Measurements from ENCODE around the gene SCLY. TPM values are rescaled to one million over a fixed set of nuclear protein-coding genes. Genes with fewer than 3 reads are reported as not detected.

SCLY gene
- total RNA-seq, 1 experiment from 2014 or later: 21.7 TPM

DNA sequence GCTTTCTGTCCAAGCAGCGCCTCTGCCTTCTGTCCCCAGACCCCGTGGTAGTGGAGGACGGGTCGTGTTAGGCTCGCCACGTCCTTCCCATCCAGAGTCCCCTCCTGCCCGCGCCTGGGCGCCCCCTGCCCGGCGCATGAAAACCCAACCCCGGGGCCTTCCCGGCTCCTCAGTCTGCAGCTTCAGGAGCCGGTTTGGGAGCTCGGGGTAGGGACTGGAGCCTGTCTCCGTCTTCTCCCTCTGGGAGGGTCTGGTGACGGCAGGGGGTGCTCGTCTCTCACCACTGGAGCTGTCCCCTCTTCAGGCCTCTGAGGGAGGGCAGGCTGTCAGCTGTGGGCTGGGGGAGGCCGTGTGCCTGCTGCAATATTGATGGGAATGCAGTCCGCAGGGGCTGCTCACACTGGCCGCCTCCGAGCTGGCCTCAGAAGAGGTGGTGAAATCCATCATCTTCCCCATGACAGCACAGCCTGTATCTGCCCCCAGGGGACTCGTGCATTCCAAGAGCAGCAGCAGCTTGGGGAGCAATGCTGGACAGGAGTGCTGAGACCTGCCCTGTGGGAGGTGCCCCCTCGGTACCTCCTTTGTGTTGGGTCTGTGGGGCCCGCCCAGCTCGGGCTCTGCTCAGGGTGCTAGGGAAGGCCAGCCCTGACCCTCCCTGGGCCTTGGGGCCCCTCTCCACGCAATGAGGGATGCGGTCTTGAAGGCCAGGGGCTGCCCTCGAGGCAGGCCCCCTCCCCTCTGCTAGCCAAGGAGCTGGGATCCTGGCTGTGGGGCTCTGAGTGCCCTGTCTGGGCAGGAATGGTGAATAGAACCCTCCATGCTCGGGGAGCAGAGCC is 59.9 kb downstream of the SCLY start:
- intact Hi-C loops (cut with micrococcal nuclease; ENCODE audit: unreplicated experiment): no loop called here
- Histone ChIP-seq H3K4me3 (ENCODE audit: low read depth, low read length) (no peak overlapping the region), H3K9me3 (no peaks in the 10 kb centered on the region), H3K27me3 (replicated peaks; ENCODE audit: control insufficient read depth, insufficient read depth, low read length) (no peaks in the 10 kb centered on the region), H3K4me1 (no peaks in the 10 kb centered on the region), H3K36me3 (ENCODE audit: control insufficient read depth, insufficient read depth, low read length) (no peaks in the 10 kb centered on the region)
- Mint-ChIP-seq H3K27ac (ENCODE audit: unreplicated experiment) (no peak overlapping the region), H3K4me3 (ENCODE audit: unreplicated experiment) (no peak overlapping the region), H3K36me3 (ENCODE audit: insufficient read depth, unreplicated experiment) (no peaks in the 10 kb centered on the region), H3K27me3 (ENCODE audit: insufficient read depth, unreplicated experiment) (peaks cover 4% of the 10 kb centered on the region), H3K4me1 (ENCODE audit: low read depth, unreplicated experiment) (no peaks in the 10 kb centered on the region), H3K9me3 (ENCODE audit: unreplicated experiment) (no peaks in the 10 kb centered on the region)
- CTCF ChIA-PET: interaction anchor here (1.1 kb wide), 1 partner anchor 13 kb away, joined by 5 read pairs; no protein-coding TSS in a partner anchor
- no TSS peak for BruUV-seq (replicated peaks)
- POLR2A ChIA-PET: no interaction called here
- no peak for DNase-seq
- no peak for TF ChIP-seq CTCF (IDR thresholded peaks at IDR 0.05; ENCODE audit: insufficient read depth in 1 of 2, low read depth in 1 of 2, low read length in 1 of 2, severe bottlenecking in 1 of 2, unreplicated experiment in 1 of 2)

DNA sequence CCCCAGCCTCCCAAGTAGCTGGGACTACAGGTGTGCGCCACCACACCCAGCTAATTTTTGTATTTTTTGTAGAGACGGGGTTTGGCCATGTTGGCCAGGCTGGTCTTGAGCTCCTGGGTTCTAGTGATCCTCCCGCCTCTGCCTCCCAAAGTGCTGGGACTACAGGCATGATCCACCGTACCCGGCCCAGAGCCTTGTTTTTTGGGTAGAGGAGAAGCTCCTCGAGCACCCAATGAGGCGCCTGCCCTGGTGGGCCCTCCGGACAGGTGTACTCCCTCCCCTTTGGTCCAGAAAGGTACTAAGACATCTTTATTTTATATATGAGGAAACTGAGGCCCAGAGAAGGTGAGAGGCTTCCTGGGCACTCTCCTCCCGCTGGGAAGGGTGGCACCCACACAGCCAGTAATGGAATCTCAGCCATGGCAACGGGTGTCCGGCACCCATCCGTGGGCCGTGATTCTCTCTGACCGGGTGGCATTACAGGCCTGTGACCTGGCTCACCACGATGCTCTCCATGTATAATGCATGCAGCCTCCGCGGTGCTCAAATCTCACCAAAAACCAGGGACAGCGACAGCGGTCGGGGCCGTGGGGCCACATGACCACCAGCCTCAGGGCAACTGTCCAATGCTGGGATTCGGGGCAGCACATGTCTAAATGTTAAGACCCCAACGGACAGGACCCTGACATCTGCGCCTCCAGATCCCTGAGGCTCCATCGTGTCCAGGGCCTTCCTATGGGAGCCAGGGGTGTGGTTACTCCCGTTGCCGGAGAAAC is 60.9 kb downstream of the SCLY start:
- peaks cover 4% of the 10 kb centered on the region for H3K27me3 Mint-ChIP-seq (ENCODE audit: insufficient read depth, unreplicated experiment)
- Histone ChIP-seq H3K36me3 (ENCODE audit: control insufficient read depth, insufficient read depth, low read length) (no peaks in the 10 kb centered on the region), H3K27me3 (replicated peaks; ENCODE audit: control insufficient read depth, insufficient read depth, low read length) (no peaks in the 10 kb centered on the region), H3K9me3 (no peaks in the 10 kb centered on the region), H3K4me1 (no peaks in the 10 kb centered on the region), H3K4me3 (ENCODE audit: low read depth, low read length) (no peak overlapping the region)
- ChIA-PET POLR2A (no interaction called here), CTCF (interaction anchor here (1.1 kb wide), 1 partner anchor 12 kb away, joined by 5 read pairs; no protein-coding TSS in a partner anchor)
- no peak overlapping the region for H3K4me3 Mint-ChIP-seq (ENCODE audit: unreplicated experiment)
- BruUV-seq (replicated peaks): no TSS peak
- H3K27ac Mint-ChIP-seq (ENCODE audit: unreplicated experiment): no peak overlapping the region
- H3K4me1 Mint-ChIP-seq (ENCODE audit: low read depth, unreplicated experiment): no peaks in the 10 kb centered on the region
- DNase-seq: no peak
- H3K36me3 Mint-ChIP-seq (ENCODE audit: insufficient read depth, unreplicated experiment): no peaks in the 10 kb centered on the region
- no peaks in the 10 kb centered on the region for H3K9me3 Mint-ChIP-seq (ENCODE audit: unreplicated experiment)
- no peak for TF ChIP-seq CTCF (IDR thresholded peaks at IDR 0.05; ENCODE audit: insufficient read depth in 1 of 2, low read depth in 1 of 2, low read length in 1 of 2, severe bottlenecking in 1 of 2, unreplicated experiment in 1 of 2)
- intact Hi-C loops (cut with micrococcal nuclease; ENCODE audit: unreplicated experiment): no loop called here

DNA sequence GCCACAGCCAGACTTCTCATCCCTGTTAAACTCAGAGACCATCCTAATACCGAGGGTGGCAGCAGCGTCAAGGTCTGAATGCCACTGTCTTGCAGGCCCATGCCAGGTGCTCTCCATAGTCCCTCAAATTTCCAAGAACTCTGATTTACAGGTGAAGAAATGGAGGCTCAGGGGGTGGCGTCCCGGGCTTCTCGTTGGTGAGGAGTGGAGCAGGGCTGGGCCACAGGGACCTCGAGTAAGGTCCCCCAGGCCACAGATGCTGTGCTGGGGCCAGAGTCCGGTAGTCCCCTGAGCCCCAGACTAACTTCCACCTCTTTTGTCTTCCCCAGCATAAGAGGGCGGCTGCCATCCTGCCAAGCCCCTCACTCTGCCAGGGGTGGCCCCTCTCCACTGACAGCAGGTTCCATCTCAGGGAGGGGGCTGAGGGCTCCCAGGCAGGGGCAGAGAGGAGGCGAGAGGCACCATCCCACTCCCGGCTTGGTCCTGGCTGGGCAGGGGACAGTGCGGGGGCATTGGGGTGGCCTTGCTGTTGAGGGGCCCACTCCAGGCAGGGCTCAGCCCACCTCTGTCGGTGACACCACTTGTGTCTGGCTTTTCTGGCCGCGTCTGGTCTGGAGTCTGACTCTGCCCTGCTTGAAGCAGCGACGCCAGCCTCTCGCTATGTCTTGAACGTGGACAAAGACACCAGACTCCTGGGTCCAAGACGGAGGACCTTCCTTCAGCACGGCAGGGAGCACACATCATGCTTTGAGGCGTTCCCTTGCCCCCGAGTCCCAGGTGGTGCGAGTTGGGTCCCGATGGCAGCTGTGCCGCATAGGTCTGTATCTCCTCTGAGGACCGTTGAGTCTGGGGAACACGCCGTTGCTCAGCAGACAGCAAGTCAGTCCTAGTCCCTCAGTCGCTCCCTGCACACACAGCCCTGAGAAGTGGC is 61.8 kb downstream of the SCLY start:
- H3K27me3 ChIP-seq (replicated peaks; ENCODE audit: control insufficient read depth, insufficient read depth, low read length): no peaks in the 10 kb centered on the region

More for the DNA sequence above, 61.8 kb downstream of the SCLY start:
- no peak overlapping the region for H3K4me3 ChIP-seq (ENCODE audit: low read depth, low read length)
- no peak for TF ChIP-seq CTCF (IDR thresholded peaks at IDR 0.05; ENCODE audit: insufficient read depth in 1 of 2, low read depth in 1 of 2, low read length in 1 of 2, severe bottlenecking in 1 of 2, unreplicated experiment in 1 of 2)
- Mint-ChIP-seq H3K36me3 (ENCODE audit: insufficient read depth, unreplicated experiment) (no peaks in the 10 kb centered on the region), H3K9me3 (ENCODE audit: unreplicated experiment) (no peaks in the 10 kb centered on the region), H3K27ac (ENCODE audit: unreplicated experiment) (no peak overlapping the region), H3K4me3 (ENCODE audit: unreplicated experiment) (no peak overlapping the region), H3K27me3 (ENCODE audit: insufficient read depth, unreplicated experiment) (peaks cover 2% of the 10 kb centered on the region), H3K4me1 (ENCODE audit: low read depth, unreplicated experiment) (no peaks in the 10 kb centered on the region)
- no peaks in the 10 kb centered on the region for H3K36me3 ChIP-seq (ENCODE audit: control insufficient read depth, insufficient read depth, low read length)
- no TSS peak for BruUV-seq (replicated peaks)
- no peaks in the 10 kb centered on the region for H3K9me3 ChIP-seq
- intact Hi-C loops (cut with micrococcal nuclease; ENCODE audit: unreplicated experiment): no loop called here
- ChIA-PET POLR2A (no interaction called here), CTCF (no interaction called here)
- H3K4me1 ChIP-seq: no peaks in the 10 kb centered on the region
- no peak for DNase-seq

All from Caco-2 (cell line).